ENCODE data around the gene ANO10.
"Not testable (repeated sequence)": the region's sequence is repeated elsewhere in the genome, so short reads cannot be mapped to it uniquely, and the experiment has no call there.

Gene ANO10

DNA sequence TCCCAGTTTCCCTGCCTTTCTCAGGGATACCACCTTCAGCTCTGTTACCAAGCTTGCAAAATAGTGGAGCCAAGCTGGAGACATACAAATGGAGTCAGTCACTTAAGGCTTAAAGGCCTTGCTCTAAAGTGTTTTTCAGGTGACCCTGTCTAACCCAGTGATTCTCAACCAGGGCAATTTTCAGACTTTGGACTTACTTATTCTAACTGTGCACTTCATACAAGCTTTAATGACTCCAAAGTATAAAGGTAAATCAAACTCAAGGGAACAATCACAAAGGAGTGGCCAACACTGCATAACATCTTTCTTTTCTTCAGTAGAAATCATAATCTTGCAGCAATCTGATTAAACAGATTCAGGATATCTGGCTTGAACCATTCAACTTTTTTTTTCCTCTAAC is 9.4 kb downstream of the ANO10 start:
- Mint-ChIP-seq H3K27ac (no peak overlapping the region), H3K27me3 (no peaks in the 10 kb centered on the region), H3K36me3 (peaks cover 2% of the 10 kb centered on the region), H3K9me3 (ENCODE audit: low read depth) (no peaks in the 10 kb centered on the region), H3K4me3 (no peak overlapping the region), H3K4me1 (ENCODE audit: low read depth) (no peaks in the 10 kb centered on the region)

- H3K4me1 Mint-ChIP-seq (ENCODE audit: low read depth): no peaks in the 10 kb centered on the region
- H3K27me3 Mint-ChIP-seq: no peaks in the 10 kb centered on the region
- H3K27ac Mint-ChIP-seq: no peak overlapping the region
- no peak overlapping the region for H3K4me3 Mint-ChIP-seq
- H3K36me3 Mint-ChIP-seq: peaks cover 12% of the 10 kb centered on the region
- H3K9me3 Mint-ChIP-seq (ENCODE audit: low read depth): no peaks in the 10 kb centered on the region
Measured at GRCh38 chr3:43609406-43609805, 12.4 kb downstream of the ANO10 start.

DNA sequence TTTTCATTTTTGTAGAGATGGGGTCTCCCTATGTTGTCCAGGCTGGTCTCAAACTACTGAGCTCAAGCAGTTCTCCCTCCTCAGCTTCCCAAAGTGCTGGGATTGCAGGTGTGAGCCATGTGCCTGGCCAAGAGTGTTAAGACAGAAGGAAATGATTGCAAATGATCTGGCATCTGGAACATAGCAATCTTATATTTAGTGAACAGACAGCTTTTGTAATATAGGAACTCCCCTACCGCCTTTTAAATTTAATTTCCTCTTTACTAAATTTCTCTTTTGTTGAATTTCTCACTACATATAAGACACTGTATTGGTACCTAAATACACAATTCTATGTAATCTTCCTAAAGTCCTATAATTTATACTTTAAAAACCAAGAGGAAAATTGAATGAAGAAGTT is 13.1 kb downstream of the ANO10 start:
- Mint-ChIP-seq H3K27ac (no peak overlapping the region), H3K9me3 (ENCODE audit: low read depth) (no peaks in the 10 kb centered on the region), H3K27me3 (no peaks in the 10 kb centered on the region), H3K36me3 (peaks cover 13% of the 10 kb centered on the region), H3K4me3 (no peak overlapping the region), H3K4me1 (ENCODE audit: low read depth) (no peaks in the 10 kb centered on the region)

DNA sequence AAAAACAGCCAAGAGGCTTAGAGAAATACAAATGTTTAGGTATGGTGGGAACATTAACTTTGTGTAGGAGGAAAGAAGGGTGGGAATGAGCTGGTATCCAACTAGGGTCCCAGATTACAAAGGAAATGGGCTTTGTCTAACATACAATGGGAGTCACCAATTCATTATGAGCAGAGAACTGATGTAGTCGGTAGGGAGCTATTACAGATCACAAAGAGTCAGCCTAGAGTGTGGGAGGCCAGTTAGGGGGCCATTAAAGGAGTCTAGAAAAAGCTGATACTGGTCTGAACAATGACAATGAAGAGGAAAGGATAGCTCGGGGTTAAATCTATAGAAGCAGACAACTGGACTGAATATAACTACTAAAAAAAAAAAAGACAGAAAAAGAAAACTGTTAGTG is 15.5 kb downstream of the ANO10 start:
- Mint-ChIP-seq H3K4me3 (no peak overlapping the region), H3K9me3 (ENCODE audit: low read depth) (no peaks in the 10 kb centered on the region), H3K27me3 (no peaks in the 10 kb centered on the region), H3K36me3 (peaks cover 27% of the 10 kb centered on the region), H3K4me1 (ENCODE audit: low read depth) (no peaks in the 10 kb centered on the region), H3K27ac (no peak overlapping the region)

GRCh38 chr3:43599959-43600358 is 21.9 kb downstream of the ANO10 start:
- not testable (repeated sequence) for H3K27me3 Mint-ChIP-seq; H3K4me1 Mint-ChIP-seq (ENCODE audit: low read depth); H3K9me3 Mint-ChIP-seq (ENCODE audit: low read depth); H3K4me3 Mint-ChIP-seq; H3K27ac Mint-ChIP-seq
- peaks cover 27% of the 10 kb centered on the region for H3K36me3 Mint-ChIP-seq

- H3K27ac Mint-ChIP-seq: no peak overlapping the region
- no peak overlapping the region for H3K4me3 Mint-ChIP-seq
- H3K27me3 Mint-ChIP-seq: no peaks in the 10 kb centered on the region
- H3K36me3 Mint-ChIP-seq: peaks cover 29% of the 10 kb centered on the region
- H3K4me1 Mint-ChIP-seq (ENCODE audit: low read depth): no peaks in the 10 kb centered on the region
- H3K9me3 Mint-ChIP-seq (ENCODE audit: low read depth): peaks cover 2% of the 10 kb centered on the region
Measured at GRCh38 chr3:43597961-43598360, 23.9 kb downstream of the ANO10 start.

GRCh38 chr3:43596178-43596577 is 25.6 kb downstream of the ANO10 start:
- not testable (repeated sequence) for H3K4me1 Mint-ChIP-seq (ENCODE audit: low read depth); H3K9me3 Mint-ChIP-seq (ENCODE audit: low read depth); H3K4me3 Mint-ChIP-seq; H3K27ac Mint-ChIP-seq; H3K27me3 Mint-ChIP-seq
- H3K36me3 Mint-ChIP-seq: peaks cover 31% of the 10 kb centered on the region

GRCh38 chr3:43595280-43595679 is 26.5 kb downstream of the ANO10 start:
- not testable (repeated sequence) for H3K9me3 Mint-ChIP-seq (ENCODE audit: low read depth); H3K4me1 Mint-ChIP-seq (ENCODE audit: low read depth); H3K27me3 Mint-ChIP-seq; H3K27ac Mint-ChIP-seq; H3K4me3 Mint-ChIP-seq
- H3K36me3 Mint-ChIP-seq: peaks cover 40% of the 10 kb centered on the region

DNA sequence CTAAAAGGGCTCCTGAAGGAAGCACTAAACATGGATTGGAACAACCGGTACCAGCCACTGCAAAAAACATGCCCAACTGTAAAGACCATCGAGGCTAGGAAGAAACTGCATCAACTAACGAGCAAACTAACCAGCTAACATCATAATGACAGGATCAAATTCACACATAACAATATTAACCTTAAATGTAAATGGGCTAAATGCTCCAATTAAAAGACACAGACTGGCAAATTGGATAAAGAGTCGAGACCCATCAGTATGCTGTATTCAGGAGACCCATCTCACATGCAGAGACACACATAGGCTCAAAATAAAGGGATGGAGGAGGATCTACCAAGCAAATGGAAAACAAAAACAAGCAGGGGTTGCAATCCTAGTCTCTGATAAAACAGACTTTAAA is 28.2 kb downstream of the ANO10 start:
- H3K9me3 Mint-ChIP-seq (ENCODE audit: low read depth); H3K27me3 Mint-ChIP-seq; H3K4me1 Mint-ChIP-seq (ENCODE audit: low read depth); H3K27ac Mint-ChIP-seq; H3K4me3 Mint-ChIP-seq: not testable (repeated sequence)
- H3K36me3 Mint-ChIP-seq: peaks cover 44% of the 10 kb centered on the region

DNA sequence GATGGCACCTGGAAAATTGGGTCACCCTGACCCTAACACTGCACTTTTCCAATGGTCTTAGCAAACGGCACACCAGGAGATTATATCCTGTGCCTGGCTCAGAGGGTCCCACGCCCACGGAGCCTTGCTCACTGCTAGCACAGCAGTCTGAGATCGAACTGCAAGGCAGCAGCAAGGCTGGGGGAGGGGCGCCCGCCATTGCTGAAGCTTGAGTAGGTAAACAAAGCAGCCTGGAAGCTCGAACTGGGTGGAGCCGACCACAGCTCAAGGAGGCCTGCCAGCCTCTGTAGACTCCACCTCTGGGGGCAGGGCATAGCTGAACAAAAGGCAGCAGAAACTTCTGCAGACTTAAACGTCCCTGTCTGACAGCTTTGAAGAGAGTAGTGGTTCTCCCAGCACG is 29.9 kb downstream of the ANO10 start:
- H3K27me3 Mint-ChIP-seq; H3K9me3 Mint-ChIP-seq (ENCODE audit: low read depth); H3K4me3 Mint-ChIP-seq; H3K4me1 Mint-ChIP-seq (ENCODE audit: low read depth); H3K27ac Mint-ChIP-seq: not testable (repeated sequence)
- H3K36me3 Mint-ChIP-seq: peaks cover 43% of the 10 kb centered on the region

DNA sequence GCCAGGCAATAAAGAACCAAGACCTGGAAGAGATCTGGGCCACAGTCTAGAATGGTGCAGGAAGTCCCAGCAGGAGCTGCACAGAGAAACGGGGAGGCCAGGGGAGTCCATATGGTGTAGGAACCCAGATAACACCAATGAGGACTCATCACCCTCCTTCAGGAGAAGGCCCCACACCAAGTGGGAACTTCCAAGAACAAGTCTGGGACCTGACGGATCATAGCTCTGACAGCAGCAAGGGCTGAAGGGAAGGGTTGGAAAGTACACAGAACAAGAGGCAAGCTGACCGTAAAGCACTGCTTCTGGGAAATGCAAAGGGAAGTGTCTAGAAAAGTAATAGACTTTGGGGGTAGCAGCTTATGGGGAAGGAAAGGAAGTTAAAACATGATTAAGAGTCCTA is 34.5 kb downstream of the ANO10 start:
- Mint-ChIP-seq H3K27me3 (no peaks in the 10 kb centered on the region), H3K4me3 (no peak overlapping the region), H3K4me1 (ENCODE audit: low read depth) (peaks cover 15% of the 10 kb centered on the region), H3K27ac (no peak overlapping the region), H3K36me3 (peaks cover 19% of the 10 kb centered on the region), H3K9me3 (ENCODE audit: low read depth) (peaks cover under 1% of the 10 kb centered on the region)

- peaks cover 10% of the 10 kb centered on the region for H3K36me3 Mint-ChIP-seq
- no peaks in the 10 kb centered on the region for H3K9me3 Mint-ChIP-seq (ENCODE audit: low read depth)
- peaks cover 15% of the 10 kb centered on the region for H3K4me1 Mint-ChIP-seq (ENCODE audit: low read depth)
- no peaks in the 10 kb centered on the region for H3K27me3 Mint-ChIP-seq
- H3K27ac Mint-ChIP-seq: no peak overlapping the region
- H3K4me3 Mint-ChIP-seq: no peak overlapping the region
Measured at GRCh38 chr3:43584043-43584826, 37.6 kb downstream of the ANO10 start.

DNA sequence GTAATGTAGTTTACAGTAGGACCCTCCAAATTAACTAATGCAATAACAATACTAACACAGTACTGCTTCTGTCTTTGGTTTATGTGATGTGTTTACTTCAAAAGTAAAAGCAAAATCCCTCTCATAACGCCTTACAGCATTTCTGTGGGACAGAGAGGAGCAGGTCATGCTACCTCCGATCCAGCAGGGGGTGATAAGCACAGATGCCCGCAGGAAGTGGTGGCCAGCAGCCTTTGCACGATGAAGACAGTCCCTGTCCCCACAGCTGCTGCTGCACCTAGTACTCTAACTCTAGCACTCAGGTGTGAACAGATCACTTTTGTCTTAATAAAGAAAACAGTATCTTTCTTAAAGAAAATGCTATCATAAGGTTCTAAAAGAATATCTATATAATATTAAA is 38.3 kb downstream of the ANO10 start:
- Mint-ChIP-seq H3K4me3 (no peak overlapping the region), H3K36me3 (peaks cover 5% of the 10 kb centered on the region), H3K4me1 (ENCODE audit: low read depth) (peaks cover 15% of the 10 kb centered on the region), H3K27me3 (no peaks in the 10 kb centered on the region), H3K27ac (no peak overlapping the region), H3K9me3 (ENCODE audit: low read depth) (no peaks in the 10 kb centered on the region)

- Mint-ChIP-seq H3K27me3 (no peaks in the 10 kb centered on the region), H3K36me3 (peaks cover 7% of the 10 kb centered on the region), H3K4me1 (ENCODE audit: low read depth) (peaks cover 15% of the 10 kb centered on the region), H3K27ac (no peak overlapping the region), H3K9me3 (ENCODE audit: low read depth) (no peaks in the 10 kb centered on the region), H3K4me3 (no peak overlapping the region)
Measured at GRCh38 chr3:43582866-43583265, 38.9 kb downstream of the ANO10 start.

GRCh38 chr3:43581343-43581742 is 40.5 kb downstream of the ANO10 start:
- Mint-ChIP-seq H3K9me3 (ENCODE audit: low read depth) (no peaks in the 10 kb centered on the region), H3K27me3 (no peaks in the 10 kb centered on the region), H3K4me1 (ENCODE audit: low read depth) (peaks cover 15% of the 10 kb centered on the region), H3K4me3 (no peak overlapping the region), H3K27ac (no peak overlapping the region), H3K36me3 (peaks cover 19% of the 10 kb centered on the region)

DNA sequence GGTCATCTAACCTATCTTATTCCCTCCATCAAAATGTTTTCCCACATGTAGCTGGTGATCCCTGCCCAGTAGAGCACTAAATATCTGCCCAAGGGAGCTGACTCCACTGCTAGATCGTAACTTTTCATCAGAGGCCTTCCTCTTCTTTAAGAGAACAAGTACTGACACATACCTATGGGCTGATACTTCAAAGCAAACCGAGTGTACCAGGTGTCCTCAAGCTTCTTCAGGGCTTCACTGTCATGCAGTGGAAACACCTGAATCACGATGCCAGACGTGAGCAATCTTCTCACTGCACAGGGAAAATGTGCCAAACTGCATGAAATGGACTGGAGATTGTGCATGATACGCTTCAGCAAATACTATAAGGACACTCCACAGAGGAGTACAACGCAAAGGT is 41.6 kb downstream of the ANO10 start:
- no peak overlapping the region for H3K27ac Mint-ChIP-seq

More for the DNA sequence above, 41.6 kb downstream of the ANO10 start:
- no peaks in the 10 kb centered on the region for H3K9me3 Mint-ChIP-seq (ENCODE audit: low read depth)
- H3K4me3 Mint-ChIP-seq: no peak overlapping the region
- H3K4me1 Mint-ChIP-seq (ENCODE audit: low read depth): peaks cover 15% of the 10 kb centered on the region
- H3K36me3 Mint-ChIP-seq: peaks cover 22% of the 10 kb centered on the region
- no peaks in the 10 kb centered on the region for H3K27me3 Mint-ChIP-seq

Data from activated naive CD8-positive, alpha-beta T cell (primary cell).